ENCODE measurements around the gene CACNA2D2.

DNA sequence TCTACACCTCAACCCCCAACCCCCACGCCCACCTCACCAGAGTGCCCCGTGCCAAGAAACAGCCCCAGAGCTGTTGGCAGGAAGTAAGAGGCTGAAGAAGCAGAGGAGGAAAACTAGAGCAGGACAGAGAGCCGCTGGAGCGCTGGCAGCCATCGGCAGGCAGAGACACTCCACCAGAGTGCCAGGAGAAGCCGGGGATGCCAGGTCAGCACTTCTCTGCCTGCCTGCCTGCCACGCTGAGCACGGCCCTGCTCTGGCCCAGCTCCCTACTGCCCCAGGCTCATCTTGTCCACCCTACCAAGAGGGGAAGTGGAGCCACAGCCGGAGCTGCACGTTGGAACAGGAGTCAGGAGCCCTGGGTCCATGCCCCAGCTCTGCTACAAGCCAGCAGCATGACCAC, 29.7 kb downstream of the CACNA2D2 start:
- TF ChIP-seq, protein P1, sequence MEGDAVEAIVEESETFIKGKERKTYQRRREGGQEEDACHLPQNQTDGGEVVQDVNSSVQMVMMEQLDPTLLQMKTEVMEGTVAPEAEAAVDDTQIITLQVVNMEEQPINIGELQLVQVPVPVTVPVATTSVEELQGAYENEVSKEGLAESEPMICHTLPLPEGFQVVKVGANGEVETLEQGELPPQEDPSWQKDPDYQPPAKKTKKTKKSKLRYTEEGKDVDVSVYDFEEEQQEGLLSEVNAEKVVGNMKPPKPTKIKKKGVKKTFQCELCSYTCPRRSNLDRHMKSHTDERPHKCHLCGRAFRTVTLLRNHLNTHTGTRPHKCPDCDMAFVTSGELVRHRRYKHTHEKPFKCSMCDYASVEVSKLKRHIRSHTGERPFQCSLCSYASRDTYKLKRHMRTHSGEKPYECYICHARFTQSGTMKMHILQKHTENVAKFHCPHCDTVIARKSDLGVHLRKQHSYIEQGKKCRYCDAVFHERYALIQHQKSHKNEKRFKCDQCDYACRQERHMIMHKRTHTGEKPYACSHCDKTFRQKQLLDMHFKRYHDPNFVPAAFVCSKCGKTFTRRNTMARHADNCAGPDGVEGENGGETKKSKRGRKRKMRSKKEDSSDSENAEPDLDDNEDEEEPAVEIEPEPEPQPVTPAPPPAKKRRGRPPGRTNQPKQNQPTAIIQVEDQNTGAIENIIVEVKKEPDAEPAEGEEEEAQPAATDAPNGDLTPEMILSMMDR (conservative IDR thresholded peaks at IDR 0.05; ENCODE audit: low read length) = no peak
- no peak for TF ChIP-seq EZH2phosphoT487 (IDR thresholded peaks at IDR 0.05; ENCODE audit: borderline replicate concordance)
